ENCODE measurements around the gene DYNLRB2. TPM values are rescaled to one million over a fixed set of nuclear protein-coding genes. Genes with fewer than 3 reads are reported as not detected.
A peak's percentile ranks its signal among the peaks of the same experiment; 100 is the strongest.

DYNLRB2 gene
- total RNA-seq, 2 experiments from 2014 or later, result not detected

DNA sequence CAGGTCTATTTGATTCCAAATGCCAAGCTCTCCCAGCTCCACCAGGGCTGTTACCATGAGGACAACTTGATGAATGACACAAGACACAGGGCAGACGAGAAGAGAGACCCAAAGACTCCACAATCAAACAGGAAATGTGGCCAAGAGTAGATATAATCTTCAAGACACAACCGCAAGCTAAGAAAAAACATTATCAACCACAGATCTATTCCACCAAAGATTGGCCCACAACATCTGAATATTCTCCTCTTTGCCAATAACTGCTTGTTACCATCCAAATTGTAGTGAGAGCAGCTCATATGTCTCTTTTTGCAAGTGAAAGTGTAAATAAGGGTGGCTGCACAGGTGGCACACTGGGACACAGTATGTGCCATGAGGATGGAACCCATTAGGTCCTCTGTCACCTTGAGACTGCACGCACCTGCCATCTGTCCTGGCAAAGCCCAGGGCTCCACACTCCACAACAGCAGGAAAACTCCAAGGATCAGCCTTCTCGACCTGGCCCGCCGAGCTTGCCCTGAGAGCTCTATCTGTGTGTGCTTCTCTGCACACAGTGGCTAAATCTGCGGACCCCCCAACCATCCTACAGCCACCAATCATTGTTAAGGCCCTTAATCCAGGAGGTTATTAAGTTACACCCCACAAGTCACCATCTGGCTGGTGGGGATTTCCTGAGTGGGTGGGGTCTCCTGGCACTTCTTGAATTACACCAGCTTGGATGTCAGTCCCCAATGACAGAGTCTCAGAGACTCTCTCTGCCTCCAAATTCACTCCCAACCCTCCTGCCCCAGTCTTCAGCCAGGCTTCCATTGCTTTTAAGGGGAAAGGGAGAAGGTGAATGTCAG, 50.5 kb downstream of the DYNLRB2 start:
- ATAC-seq (ENCODE audit: low read depth) (peak; percentile 91), DNase-seq (peak; percentile 51)
- Mint-ChIP-seq H3K4me3 (peak overlapping the region; percentile 43), H3K9me3 (peaks cover 22% of the 10 kb centered on the region), H3K36me3 (peaks cover 18% of the 10 kb centered on the region), H3K27ac (peak overlapping the region; percentile 62), H3K4me1 (peaks cover 19% of the 10 kb centered on the region), H3K27me3 (peaks cover 53% of the 10 kb centered on the region)
- POLR2A ChIA-PET, result interaction anchor here (0.6 to 2.0 kb wide), 9 partner anchors 9 to 79 kb away, joined by 3 to 37 read pairs (median 3); partner anchors contain the start of gene DYNLRB2

GRCh38 chr16:80592273-80592672, 51.5 kb downstream of the DYNLRB2 start:
- peaks cover 58% of the 10 kb centered on the region for H3K27me3 Mint-ChIP-seq
- H3K4me3 Mint-ChIP-seq, result no peak overlapping the region
- no peak overlapping the region for H3K27ac Mint-ChIP-seq
- POLR2A ChIA-PET, result interaction anchor here (2.0 kb wide), 1 partner anchor 10 kb away, joined by 6 read pairs; no protein-coding TSS in a partner anchor
- H3K36me3 Mint-ChIP-seq, result peaks cover 25% of the 10 kb centered on the region
- H3K9me3 Mint-ChIP-seq, result peaks cover 27% of the 10 kb centered on the region
- DNase-seq, result no peak
- H3K4me1 Mint-ChIP-seq, result peaks cover 19% of the 10 kb centered on the region
- no peak for ATAC-seq (ENCODE audit: low read depth)

DNA sequence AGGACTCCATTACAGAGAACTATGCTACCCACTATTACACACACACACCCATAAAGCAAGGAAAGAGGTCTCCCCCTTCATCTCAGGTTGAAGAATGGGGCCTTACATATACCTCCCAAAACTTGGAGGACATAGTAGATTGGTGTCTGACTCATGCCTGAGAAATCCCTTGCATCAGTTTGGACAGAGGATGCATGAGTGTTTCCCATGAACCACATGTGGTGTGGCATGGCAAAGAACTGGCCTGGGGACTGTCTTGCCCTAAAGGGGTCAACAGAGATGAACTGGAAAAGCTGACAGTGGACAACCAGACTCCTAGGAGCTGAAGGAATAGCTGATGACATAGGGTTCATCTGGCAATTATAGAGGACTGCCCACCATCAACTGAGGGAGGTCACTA, 54.0 kb downstream of the DYNLRB2 start:
- Mint-ChIP-seq H3K36me3 (peaks cover 24% of the 10 kb centered on the region), H3K4me3 (no peak overlapping the region), H3K27ac (no peak overlapping the region), H3K9me3 (peaks cover 24% of the 10 kb centered on the region), H3K4me1 (peaks cover 19% of the 10 kb centered on the region), H3K27me3 (peaks cover 41% of the 10 kb centered on the region)
- no peak for DNase-seq
- POLR2A ChIA-PET, result no interaction called here
- ATAC-seq (ENCODE audit: low read depth), result no peak

GRCh38 chr16:80596507-80597207, 55.9 kb downstream of the DYNLRB2 start:
- H3K27ac Mint-ChIP-seq, result no peak overlapping the region
- peaks cover 37% of the 10 kb centered on the region for H3K27me3 Mint-ChIP-seq
- DNase-seq (no peak), ATAC-seq (ENCODE audit: low read depth) (no peak)
- peaks cover 5% of the 10 kb centered on the region for H3K4me1 Mint-ChIP-seq
- H3K9me3 Mint-ChIP-seq, result peaks cover 24% of the 10 kb centered on the region
- POLR2A ChIA-PET, result no interaction called here
- H3K4me3 Mint-ChIP-seq, result no peak overlapping the region
- H3K36me3 Mint-ChIP-seq, result peaks cover 25% of the 10 kb centered on the region

GRCh38 chr16:80599466-80599865, 58.7 kb downstream of the DYNLRB2 start:
- DNase-seq, result no peak
- Mint-ChIP-seq H3K27me3 (peaks cover 27% of the 10 kb centered on the region), H3K27ac (no peak overlapping the region), H3K4me3 (no peak overlapping the region), H3K4me1 (no peaks in the 10 kb centered on the region), H3K9me3 (peaks cover 16% of the 10 kb centered on the region), H3K36me3 (peaks cover 24% of the 10 kb centered on the region)
- no peak for ATAC-seq (ENCODE audit: low read depth)
- POLR2A ChIA-PET, result no interaction called here

All from activated naive CD8-positive, alpha-beta T cell treated with anti-CD3 and anti-CD28 coated beads, Interleukin-2, amount 10 ng/mL, durations not matched to agents 7 days and 5 days (primary cell).